ENCODE results near the gene SYPL1.

DNA sequence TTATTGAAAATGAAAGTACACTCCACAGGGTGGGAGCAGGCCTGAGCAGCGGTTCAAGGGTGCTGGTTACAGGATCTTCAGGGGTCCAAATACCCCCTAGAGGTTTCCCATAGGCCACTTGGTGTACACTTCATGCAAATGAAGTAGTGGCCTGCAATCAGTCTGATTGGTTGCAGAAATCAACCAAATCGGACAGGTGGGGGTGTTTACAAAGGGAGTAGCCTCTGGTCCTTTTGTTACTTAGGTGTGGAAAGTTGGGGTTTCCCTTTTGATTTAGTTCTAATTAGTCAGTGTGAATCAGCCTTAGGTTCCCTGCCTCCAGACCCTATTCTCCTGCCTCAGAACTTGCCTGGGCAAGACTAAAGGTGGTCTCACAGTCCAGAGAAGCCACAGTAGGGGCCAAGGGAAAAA, 49.6 kb downstream of the SYPL1 start:
- TF ChIP-seq, protein P1, sequence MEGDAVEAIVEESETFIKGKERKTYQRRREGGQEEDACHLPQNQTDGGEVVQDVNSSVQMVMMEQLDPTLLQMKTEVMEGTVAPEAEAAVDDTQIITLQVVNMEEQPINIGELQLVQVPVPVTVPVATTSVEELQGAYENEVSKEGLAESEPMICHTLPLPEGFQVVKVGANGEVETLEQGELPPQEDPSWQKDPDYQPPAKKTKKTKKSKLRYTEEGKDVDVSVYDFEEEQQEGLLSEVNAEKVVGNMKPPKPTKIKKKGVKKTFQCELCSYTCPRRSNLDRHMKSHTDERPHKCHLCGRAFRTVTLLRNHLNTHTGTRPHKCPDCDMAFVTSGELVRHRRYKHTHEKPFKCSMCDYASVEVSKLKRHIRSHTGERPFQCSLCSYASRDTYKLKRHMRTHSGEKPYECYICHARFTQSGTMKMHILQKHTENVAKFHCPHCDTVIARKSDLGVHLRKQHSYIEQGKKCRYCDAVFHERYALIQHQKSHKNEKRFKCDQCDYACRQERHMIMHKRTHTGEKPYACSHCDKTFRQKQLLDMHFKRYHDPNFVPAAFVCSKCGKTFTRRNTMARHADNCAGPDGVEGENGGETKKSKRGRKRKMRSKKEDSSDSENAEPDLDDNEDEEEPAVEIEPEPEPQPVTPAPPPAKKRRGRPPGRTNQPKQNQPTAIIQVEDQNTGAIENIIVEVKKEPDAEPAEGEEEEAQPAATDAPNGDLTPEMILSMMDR (IDR thresholded peaks at IDR 0.05): no peak
- TF ChIP-seq POLR2A (IDR thresholded peaks at IDR 0.05): no peak
